SIG-M5 (cell line): ENCODE data around the gene FAM3B.

Experiments used
- DNase-seq: peaks from one replicate; lab custom pipeline; 2025; lab: John Stamatoyannopoulos, UW

FAM3B gene

DNA sequence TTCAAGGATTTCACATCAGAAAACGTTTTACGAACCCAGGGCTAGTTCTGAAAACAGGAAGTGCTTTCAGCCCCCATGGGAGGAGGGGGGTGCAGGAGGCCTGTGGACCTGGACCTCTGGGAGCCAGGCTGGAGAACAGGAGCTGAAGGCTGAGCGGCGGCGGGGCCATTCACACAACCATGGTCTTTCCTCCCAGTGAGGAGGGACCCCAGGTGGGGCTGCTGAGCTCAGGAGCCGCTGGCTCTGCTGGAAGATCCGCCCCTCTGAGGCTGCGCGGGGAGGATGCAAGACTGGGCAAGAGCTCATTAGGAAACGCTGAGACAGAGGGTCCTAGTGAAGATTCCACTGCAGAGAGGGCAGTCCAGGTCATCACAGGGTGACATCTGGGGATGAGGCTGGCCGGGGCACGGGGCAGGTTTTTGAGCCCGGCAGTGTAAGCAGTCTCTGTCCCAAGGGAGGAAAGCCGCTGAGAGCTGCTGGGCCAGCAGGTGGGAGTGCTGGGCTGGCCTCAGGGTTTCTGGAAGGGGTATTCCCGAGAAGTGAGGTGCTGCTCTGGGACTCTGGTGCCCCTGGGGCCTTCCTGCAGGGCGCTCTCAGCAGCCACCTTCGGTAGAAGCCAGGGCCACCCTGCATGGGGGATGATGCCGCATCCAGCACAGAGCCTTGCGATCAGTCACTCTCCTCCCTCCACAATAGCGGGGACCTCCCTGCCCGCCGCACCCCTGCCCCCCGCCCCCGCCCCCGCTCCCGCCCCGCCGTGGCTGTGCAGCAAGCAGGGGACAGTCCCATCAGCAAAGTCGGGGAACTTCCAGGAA is 52.7 kb downstream of the FAM3B start:
- no peak for DNase-seq

GRCh38 chr21:41369920-41370839 is 53.6 kb downstream of the FAM3B start:
- no peak for DNase-seq

GRCh38 chr21:41370840-41371684 is 54.5 kb downstream of the FAM3B start:
- no peak for DNase-seq

DNA sequence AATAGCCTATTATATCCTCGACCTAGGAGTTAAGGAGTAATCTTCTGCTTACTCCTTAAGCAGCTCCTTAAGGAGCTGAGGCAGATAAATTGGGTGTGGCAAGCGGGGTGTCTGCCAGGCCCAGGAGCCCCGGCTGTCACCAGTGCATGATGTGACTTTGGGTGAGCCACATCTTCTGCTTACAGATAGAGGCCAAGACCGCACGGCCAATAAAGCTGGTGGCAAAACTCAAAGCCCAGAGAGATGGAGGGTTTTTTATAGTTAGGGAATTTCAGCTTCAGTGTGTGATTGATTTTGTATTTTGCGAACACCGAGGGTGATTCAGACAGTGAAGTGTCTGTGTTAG is 55.1 kb downstream of the FAM3B start:
- no peak for DNase-seq

- DNase-seq: no peak
These were observed 56.7 kb downstream of the FAM3B start for GRCh38 chr21:41373253-41373652.

DNA sequence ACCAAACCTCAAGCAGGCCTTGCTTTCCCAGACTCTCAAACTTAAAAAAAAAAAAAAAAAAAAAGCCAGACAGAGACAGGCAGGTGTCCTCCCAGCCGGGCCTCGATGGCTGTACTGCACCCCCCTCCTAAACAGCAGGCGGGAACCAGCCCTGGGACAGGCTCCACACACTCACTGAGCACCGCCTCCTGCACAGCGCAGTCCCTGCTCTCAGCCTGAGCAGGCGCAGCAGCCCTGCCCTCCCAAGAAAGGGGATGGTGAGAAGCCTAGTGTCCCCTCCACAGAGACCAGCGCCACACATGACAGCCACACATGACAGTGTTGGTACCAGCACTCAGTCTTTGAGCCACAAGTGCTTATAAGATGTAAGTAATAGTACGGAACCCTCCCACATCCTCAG is 57.2 kb downstream of the FAM3B start:
- DNase-seq: no peak

GRCh38 chr21:41374177-41374712 is 57.6 kb downstream of the FAM3B start:
- DNase-seq: no peak

DNA sequence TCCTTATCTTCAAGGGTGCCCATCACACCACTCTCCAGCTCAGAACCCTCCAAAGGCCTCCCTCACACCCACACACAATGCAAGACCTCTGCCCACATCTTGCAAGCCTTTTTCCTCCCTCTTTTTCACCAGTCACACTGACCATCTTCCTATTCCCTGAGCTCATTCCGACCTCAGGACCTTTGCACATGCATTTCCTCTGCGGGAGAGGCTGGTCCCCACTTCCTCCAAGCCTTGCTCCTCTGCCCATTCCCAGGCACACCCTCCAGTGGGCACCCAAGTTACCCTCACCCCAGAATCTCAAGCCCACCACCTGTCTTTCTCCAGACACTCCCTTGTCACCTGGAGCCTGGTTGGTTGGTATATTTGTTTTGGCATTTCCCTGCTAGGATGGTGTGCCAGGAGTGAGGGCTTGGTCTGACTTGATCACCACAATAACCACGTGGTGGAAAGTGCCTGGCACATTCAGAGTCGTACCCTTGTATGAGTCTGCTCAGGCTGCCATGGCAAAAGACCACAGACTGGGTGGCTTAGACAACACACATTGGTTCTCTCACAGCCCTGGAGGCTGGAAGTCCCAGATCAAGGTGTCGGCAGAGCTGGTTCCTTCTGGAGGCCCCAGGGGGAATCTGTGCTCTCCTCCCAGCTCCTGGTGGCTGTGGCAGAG is 58.4 kb downstream of the FAM3B start:
- no peak for DNase-seq

- no peak for DNase-seq
These were observed 59.3 kb downstream of the FAM3B start for GRCh38 chr21:41375875-41376274.

GRCh38 chr21:41377715-41378114 is 61.1 kb downstream of the FAM3B start:
- no peak for DNase-seq

DNA sequence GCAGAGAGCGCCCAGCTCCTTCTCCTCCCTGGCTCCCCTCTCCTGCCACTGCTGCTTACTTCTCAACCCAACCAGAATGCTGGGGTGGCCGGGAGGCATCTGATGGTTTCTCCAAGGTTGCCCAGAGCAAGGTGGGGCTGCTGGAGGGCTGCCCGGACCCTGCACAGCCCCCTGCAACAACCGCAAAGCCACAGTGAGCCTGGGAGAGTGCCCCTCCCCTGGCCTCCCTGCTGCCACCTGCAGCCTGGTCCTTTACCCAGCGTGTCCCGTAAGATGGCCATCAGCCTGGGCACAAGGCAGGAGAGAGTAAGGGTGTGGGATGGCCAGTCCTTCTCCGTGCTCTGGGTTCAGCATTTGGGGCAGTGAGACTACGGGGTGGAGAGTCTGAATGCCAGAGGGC is 62.2 kb downstream of the FAM3B start:
- DNase-seq: no peak

DNA sequence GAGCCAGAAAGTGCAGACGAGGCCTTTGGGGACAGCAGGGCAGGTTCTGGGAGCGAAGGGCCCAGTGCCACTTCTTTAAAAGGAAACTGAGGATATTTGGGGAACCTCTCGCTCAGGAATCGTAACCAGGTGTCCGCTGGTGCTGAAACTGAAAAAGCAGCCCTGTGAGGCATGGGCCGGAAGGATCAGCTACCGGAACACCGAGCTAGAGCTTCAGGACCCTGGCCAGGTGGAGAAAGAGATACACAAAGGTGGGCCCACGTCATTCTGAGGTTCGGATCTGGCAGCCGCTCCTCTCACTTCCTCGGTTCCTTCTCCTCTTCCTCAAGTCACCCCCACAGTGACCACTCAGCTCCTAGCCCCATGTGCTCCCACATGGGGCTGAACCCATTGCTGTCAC is 63.3 kb downstream of the FAM3B start:
- no peak for DNase-seq

DNA sequence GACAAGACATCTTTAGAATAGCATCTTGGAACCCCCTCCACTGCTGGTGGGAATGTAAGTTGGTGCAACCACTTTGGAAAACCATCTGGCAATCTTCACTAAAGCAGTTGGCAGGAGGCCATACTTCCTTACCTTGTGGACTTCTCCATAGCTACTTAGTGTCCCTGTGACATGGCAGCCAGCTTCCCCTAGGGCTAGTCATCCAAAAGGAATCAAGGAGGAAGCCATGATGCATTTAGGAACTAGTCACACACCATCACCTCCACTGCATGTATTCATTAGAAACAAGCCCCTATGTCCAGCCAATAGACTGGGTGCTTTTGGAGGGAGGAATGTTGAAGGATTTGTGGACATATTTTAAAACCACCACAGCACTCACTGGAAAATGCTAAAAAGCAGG is 65.1 kb downstream of the FAM3B start:
- DNase-seq: no peak

DNA sequence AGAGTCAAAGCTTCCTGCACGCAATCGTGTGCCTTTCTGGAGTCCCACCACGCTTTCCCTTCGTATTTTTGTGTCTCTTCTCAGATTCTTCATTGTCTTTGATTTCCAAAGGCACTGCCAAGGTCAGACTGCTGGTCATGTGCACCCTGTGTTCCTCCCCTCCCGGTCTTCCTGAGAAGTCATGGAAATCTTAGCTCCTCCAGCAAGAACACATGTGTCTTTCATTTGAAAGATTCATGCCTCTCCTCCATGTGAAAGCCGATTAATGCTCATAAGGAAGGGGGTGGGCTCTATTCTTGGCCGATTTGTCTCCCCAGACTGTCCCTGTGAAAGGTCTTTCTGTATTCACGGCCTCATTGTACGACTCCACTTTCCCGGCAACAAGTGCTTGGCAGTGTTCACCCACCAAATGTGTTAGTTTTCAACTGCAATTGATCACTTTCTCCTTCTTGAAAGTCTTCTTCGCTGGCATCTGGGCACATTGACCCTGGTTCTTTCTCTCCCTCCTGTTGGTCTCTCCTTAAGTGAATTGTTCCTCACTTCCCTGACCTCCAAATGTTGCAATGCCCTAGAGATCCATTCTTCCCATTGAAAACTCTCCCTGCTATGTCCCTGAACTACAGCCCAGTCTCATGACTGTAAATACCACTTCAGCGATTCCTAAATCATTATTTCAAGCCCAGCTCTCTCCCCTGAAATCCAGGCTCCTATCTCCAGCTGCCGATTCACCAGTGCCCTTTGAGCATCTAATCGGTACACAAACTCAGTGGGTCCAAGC is 70.6 kb downstream of the FAM3B start:
- DNase-seq: no peak

DNA sequence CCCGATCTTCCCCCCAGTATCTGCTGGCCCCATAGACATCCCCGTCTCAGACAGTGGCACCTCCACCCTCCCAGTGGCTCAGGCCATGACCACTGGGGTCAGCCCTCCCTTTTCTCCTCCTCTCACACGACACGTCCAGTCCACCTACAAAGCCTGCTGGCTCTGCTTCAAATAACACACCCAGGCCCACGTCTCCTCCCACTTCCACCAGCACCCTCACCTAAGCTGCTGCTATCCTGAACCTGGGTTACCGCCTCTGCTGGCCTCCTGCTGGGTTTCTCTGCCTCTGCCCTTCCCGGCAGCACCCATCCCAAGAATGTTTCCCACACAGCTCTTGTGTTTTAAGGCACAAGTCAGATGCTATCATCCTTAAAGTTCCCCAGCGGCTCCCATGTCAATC is 71.2 kb downstream of the FAM3B start:
- no peak for DNase-seq

GRCh38 chr21:41388259-41388658 is 71.7 kb downstream of the FAM3B start:
- no peak for DNase-seq

DNA sequence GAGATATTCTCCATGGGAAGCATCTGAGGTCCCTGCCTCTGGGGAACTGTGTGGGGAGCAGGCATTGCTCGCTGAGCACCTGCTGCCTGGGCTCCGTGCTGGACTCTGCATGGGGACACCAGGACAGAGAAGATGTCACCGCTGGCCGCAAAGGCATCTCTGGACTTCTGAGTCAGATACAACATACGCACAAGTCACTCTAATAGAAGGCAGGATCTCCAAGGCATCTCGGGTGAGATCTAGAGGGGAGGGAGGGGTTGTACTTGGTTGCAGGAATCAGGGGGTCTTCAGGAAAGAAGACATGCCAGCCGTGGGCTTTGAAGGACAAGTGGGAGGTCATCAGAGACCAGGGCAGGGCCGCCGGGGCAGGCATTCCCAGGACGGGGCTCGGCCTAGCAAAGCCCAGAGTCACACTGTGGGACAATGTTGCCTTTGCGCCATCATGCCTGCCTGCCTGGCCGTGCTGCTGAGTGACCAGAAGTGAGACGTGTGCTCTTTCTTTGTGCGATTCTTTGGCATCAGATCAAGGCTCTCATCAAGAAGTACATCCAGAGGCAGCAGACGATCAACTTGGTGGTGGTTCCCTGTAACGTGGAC is 73.5 kb downstream of the FAM3B start:
- no peak for DNase-seq

DNA sequence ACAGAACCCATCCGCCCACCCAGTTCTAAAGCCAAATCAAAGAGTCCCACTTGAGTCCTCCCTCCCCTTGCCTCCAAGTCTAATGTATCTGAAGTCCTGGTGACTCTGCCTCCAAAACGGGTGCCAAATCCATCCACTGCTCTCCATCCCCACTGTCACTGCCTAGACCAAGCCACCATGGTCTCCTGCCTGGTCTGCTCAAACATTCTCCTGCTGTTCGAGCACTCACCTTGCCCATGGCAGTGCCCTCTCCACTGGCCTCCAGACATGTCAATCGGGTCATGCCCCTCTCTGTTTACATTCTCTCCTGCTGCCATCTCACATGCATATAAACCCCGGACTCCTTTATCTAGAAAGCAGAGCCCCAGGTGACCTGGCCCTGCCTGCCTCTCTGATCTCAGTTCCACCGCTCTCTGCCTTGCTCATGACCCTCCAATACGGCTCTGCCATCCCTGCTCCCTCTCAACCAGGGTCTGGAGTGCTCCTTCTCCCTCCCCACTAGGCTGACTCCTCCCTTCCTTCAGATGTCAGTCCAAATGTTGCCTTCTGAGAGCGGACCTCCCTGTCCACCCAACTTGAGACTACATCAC is 77.4 kb downstream of the FAM3B start:
- no peak for DNase-seq

DNA sequence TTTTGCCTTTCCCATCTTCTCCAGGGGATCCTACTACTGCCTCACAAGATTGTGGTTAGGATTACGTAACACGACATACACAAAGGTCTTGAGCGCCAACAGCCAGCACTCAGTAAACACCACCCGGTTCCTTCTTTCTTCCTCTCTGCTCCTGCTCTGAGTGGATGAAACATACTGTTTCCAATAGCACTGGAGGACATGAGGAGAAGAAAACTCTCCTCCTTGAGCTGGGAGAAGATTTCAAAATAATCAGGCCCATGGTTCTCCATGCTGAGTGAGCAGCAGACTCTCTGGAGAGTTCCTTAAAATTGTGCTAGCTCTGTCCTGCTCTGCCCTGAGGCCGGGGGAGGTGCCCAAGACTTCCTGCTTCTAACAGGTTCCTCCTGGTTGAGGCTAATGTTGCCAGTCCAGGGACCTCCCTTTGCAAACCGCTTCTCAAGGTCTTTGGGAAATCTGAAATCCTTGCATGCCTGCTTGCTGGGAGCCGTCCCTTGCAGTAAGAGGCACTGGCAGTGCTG is 80.0 kb downstream of the FAM3B start:
- peak; percentile 69 for DNase-seq

- no peak for DNase-seq
These were observed 80.9 kb downstream of the FAM3B start for GRCh38 chr21:41397471-41397891.
